Fibroblast of lung (primary cell): ENCODE measurements around the gene DPP10. TPM values are rescaled to one million over a fixed set of nuclear protein-coding genes. Genes with fewer than 3 reads are reported as not detected.

Source experiments
- DNase-seq, 2 donors: peaks; one replicate each; pipeline versions ENCODE4 v3.0.0 to v3.0.0-alpha.2; 2010; ENCODE audit warnings: low read depth in 2 of 2
- H2AFZ ChIP-seq: 2 replicates; pipeline ENCODE4 v1.5.1; 2012; ENCODE audit warnings: low read length, control low read depth, inconsistent platforms
- H3K27ac ChIP-seq: 2 replicates; pipeline ENCODE4 v1.5.1; 2011; ENCODE audit warnings: low read length, control low read depth; ENCODE audit not compliant: insufficient read depth
- H3K27me3 ChIP-seq: 2 replicates; pipeline ENCODE4 v1.5.1; 2011; ENCODE audit warnings: mild to moderate bottlenecking, low read length; ENCODE audit not compliant: control insufficient read depth, insufficient read depth
- H3K36me3 ChIP-seq: 2 replicates; pipeline ENCODE4 v1.5.1; 2011; ENCODE audit warnings: low read length; ENCODE audit not compliant: control insufficient read depth, insufficient read depth
- H3K4me1 ChIP-seq: 2 replicates; pipeline ENCODE4 v1.5.1; 2011; ENCODE audit warnings: low read length; ENCODE audit not compliant: control insufficient read depth, insufficient read depth; ENCODE audit errors: extremely low read depth
- H3K4me2 ChIP-seq: 2 replicates; pipeline ENCODE4 v1.5.1; 2011; ENCODE audit warnings: low read length, control low read depth; ENCODE audit not compliant: insufficient read depth; ENCODE audit errors: extremely low read depth
- H3K4me3 ChIP-seq, 4 experiments: fragments of 200-600 bp in 1 of 4; sonication (generic) in 1 of 4; replicated peaks in 1 of 4; 2 replicates each; pipeline ENCODE4 v1.5.1; 2011 to 2016; ENCODE audit warnings: low read length in 4 of 4, low read depth in 3 of 4, mild to moderate bottlenecking in 3 of 4, control low read depth in 2 of 4, inconsistent platforms in 1 of 4, mixed read lengths in 1 of 4; ENCODE audit not compliant: insufficient read depth in 1 of 4; ENCODE audit errors: control extremely low read depth in 1 of 4
- H3K79me2 ChIP-seq: 2 replicates; pipeline ENCODE4 v1.5.1; 2012; ENCODE audit warnings: mild to moderate bottlenecking, low read length, inconsistent platforms; ENCODE audit not compliant: control insufficient read depth, insufficient read depth
- H3K9ac ChIP-seq: 2 replicates; pipeline ENCODE4 v1.5.1; 2011; ENCODE audit warnings: mild to moderate bottlenecking, low read length, control low read depth; ENCODE audit not compliant: insufficient read depth
- H3K9me3 ChIP-seq: 2 replicates; pipeline ENCODE4 v1.5.1; 2012; ENCODE audit warnings: low read depth, low read length; ENCODE audit not compliant: control insufficient read depth, insufficient read depth
- H4K20me1 ChIP-seq: 2 replicates; pipeline ENCODE4 v1.5.1; 2011; ENCODE audit warnings: low read length; ENCODE audit not compliant: control insufficient read depth, insufficient read depth; ENCODE audit errors: extremely low read depth
- EZH2 ChIP-seq: IDR thresholded peaks from 2 replicates; pipeline ENCODE4 v1.5.1; 2012; ENCODE audit warnings: low read length, control low read depth, mild to moderate bottlenecking; ENCODE audit errors: missing control alignments
- polyA plus RNA-seq, 2 donors: library from polyadenylated mRNA; depleted of rRNA in 1 of 2; stranded (reverse) in 1 of 2; unstranded in 1 of 2; fragments of >200 nt; gene quantifications; 2 replicates each; pipeline ENCODE4 v1.2.1, GENCODE V29; 2011 to 2012; ENCODE audit warnings: missing spikeins in 1 of 2
- total RNA-seq: library from RNA; depleted of rRNA; stranded (reverse); fragments of >200 nt; gene quantifications from 2 replicates; pipeline ENCODE4 v1.2.1, GENCODE V29; 2014
- TF ChIP-seq, protein P1 (sequence below), 2 donors: IDR thresholded peaks in 1 of 2; conservative IDR thresholded peaks in 1 of 2; 1 replicate in 1 of 2; 2 replicates in 1 of 2; pipeline ENCODE4 v1.5.1; 2011 to 2012; ENCODE audit warnings: low read length in 2 of 2, control low read depth in 1 of 2, inconsistent platforms in 1 of 2, low read depth in 1 of 2, mild to moderate bottlenecking in 1 of 2

DPP10 gene
- total and polyA plus RNA-seq, 2 donors (not counting 1 experiment from before 2014, with no cell fraction given), result not detected

DNA sequence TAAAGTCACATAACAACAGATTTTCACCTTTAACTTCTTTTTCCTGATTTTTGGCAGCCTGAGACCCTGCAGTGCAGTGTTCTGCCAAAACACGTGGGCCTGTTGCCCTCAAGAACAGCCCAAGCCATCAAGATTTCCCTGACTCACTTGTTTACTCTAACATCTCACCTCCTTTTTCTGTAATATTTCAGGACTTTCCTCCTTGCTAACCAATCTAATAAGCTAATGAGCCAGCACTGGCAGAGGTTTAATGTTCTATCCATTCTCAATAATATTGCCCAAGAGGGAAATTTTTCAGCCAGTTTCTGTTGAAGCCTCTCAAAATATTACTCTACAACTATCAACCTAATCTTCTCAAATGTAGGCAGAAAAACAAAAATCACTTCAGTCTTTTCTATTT, 635.2 kb downstream of the DPP10 start:
- TF ChIP-seq, protein P1, sequence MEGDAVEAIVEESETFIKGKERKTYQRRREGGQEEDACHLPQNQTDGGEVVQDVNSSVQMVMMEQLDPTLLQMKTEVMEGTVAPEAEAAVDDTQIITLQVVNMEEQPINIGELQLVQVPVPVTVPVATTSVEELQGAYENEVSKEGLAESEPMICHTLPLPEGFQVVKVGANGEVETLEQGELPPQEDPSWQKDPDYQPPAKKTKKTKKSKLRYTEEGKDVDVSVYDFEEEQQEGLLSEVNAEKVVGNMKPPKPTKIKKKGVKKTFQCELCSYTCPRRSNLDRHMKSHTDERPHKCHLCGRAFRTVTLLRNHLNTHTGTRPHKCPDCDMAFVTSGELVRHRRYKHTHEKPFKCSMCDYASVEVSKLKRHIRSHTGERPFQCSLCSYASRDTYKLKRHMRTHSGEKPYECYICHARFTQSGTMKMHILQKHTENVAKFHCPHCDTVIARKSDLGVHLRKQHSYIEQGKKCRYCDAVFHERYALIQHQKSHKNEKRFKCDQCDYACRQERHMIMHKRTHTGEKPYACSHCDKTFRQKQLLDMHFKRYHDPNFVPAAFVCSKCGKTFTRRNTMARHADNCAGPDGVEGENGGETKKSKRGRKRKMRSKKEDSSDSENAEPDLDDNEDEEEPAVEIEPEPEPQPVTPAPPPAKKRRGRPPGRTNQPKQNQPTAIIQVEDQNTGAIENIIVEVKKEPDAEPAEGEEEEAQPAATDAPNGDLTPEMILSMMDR (conservative IDR thresholded peaks at IDR 0.05 in 1 of 2, IDR thresholded peaks at IDR 0.05 in 1 of 2; ENCODE audit: low read depth in 1 of 2, low read length in 2 of 2), result no peak
- TF ChIP-seq EZH2, result no peak
- H3K9me3 ChIP-seq, result no peaks in the 10 kb centered on the region
- H3K36me3 ChIP-seq, result no peaks in the 10 kb centered on the region
- no peak overlapping the region for H3K9ac ChIP-seq
- no peaks in the 10 kb centered on the region for H3K4me1 ChIP-seq
- DNase-seq, result no peak
- no peaks in the 10 kb centered on the region for H3K27me3 ChIP-seq
- H3K4me3 ChIP-seq, result no peak overlapping the region
- H4K20me1 ChIP-seq, result no peaks in the 10 kb centered on the region
- no peak overlapping the region for H3K4me2 ChIP-seq
- H3K79me2 ChIP-seq, result no peaks in the 10 kb centered on the region
- no peak overlapping the region for H2AFZ ChIP-seq
- no peak overlapping the region for H3K27ac ChIP-seq

DNA sequence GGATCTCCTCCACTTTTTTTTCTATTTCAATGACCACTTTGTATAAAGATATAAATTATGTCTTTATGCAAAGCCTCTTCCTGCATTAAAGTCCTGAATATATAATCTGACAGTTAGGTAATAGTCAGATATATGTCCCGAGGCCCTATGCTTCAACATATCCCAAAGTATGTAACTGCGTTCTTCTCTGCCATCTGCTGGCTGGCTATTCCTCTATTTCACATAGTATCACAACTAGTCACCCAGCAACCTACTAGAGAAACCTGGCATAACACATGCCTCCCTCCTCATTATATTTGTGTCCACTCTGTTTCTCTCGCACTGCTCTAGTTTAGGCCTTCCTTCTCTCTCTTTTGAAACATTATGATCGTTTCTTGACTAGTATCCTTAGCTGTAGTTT, 640.8 kb downstream of the DPP10 start:
- Histone ChIP-seq H4K20me1 (no peaks in the 10 kb centered on the region), H2AFZ (no peak overlapping the region), H3K4me3 (no peak overlapping the region), H3K36me3 (no peaks in the 10 kb centered on the region), H3K27me3 (no peaks in the 10 kb centered on the region), H3K9me3 (no peaks in the 10 kb centered on the region), H3K79me2 (no peaks in the 10 kb centered on the region), H3K27ac (no peak overlapping the region), H3K4me1 (no peaks in the 10 kb centered on the region), H3K4me2 (no peak overlapping the region), H3K9ac (no peak overlapping the region)
- TF ChIP-seq EZH2, result no peak
- TF ChIP-seq, protein P1 (conservative IDR thresholded peaks at IDR 0.05 in 1 of 2, IDR thresholded peaks at IDR 0.05 in 1 of 2; ENCODE audit: low read depth in 1 of 2, low read length in 2 of 2), result no peak
- no peak for DNase-seq

DNA sequence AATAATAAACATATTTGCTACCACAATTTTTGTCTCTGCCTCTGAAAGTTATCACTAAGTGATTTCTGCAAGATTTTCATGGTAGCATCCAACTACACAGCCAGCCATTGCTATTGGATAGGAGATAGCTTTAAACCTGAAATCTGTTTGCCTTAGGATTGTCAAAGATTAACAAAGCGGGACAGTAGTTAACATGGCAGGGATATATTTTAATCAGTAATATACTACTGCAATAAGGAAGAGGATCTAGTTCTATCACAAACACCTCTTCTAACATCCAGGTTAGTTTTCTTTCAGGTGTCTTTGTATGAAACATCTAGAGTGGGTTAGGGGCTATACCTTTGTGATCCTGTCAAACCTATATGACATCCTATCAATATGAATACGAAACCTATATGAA, 641.3 kb downstream of the DPP10 start:
- Histone ChIP-seq H3K27me3 (no peaks in the 10 kb centered on the region), H4K20me1 (no peaks in the 10 kb centered on the region), H3K9me3 (no peaks in the 10 kb centered on the region), H3K9ac (no peak overlapping the region), H3K36me3 (no peaks in the 10 kb centered on the region), H3K79me2 (no peaks in the 10 kb centered on the region), H3K4me3 (no peak overlapping the region), H3K27ac (no peak overlapping the region), H2AFZ (no peak overlapping the region), H3K4me2 (no peak overlapping the region), H3K4me1 (no peaks in the 10 kb centered on the region)
- DNase-seq, result no peak
- TF ChIP-seq EZH2, result no peak
- TF ChIP-seq, protein P1 (conservative IDR thresholded peaks at IDR 0.05 in 1 of 2, IDR thresholded peaks at IDR 0.05 in 1 of 2; ENCODE audit: low read depth in 1 of 2, low read length in 2 of 2), result no peak
